IMR-90 (cell line): ENCODE results near the gene HIVEP3.

Experiments
- BHLHE40 ChIP-seq: fragments of 150-350 bp; IDR thresholded peaks from 2 replicates; pipeline ENCODE4 v1.6.1; 2016; ENCODE audit warnings: mild to moderate bottlenecking, low read depth, low read length
- CHD1 ChIP-seq: IDR thresholded peaks from 2 replicates; pipeline ENCODE4 v1.6.1; 2012; ENCODE audit warnings: low read depth, low read length, improper control_type of control experiment
- FOS ChIP-seq: fragments of 150-350 bp; IDR thresholded peaks from 2 replicates; pipeline ENCODE4 v1.6.1; 2016; ENCODE audit warnings: low read depth, low read length
- MAZ ChIP-seq: IDR thresholded peaks from 2 replicates; pipeline ENCODE4 v1.6.1; 2012; ENCODE audit warnings: low read depth, mild to moderate bottlenecking, low read length, improper control_type of control experiment, moderate library complexity, borderline replicate concordance
- POLR2A ChIP-seq: IDR thresholded peaks from 2 replicates; pipeline ENCODE4 v1.6.1; 2012; ENCODE audit warnings: mild to moderate bottlenecking, low read depth, low read length
- RAD21 ChIP-seq: IDR thresholded peaks from 2 replicates; pipeline ENCODE4 v1.6.1; 2012; ENCODE audit warnings: low read length, improper control_type of control experiment
- RFX5 ChIP-seq: IDR thresholded peaks from 2 replicates; pipeline ENCODE4 v1.8.0; 2012; ENCODE audit warnings: low read depth, mild to moderate bottlenecking, low read length, moderate library complexity
- TF ChIP-seq, protein P1 (sequence below): conservative IDR thresholded peaks from 2 replicates; pipeline ENCODE4 v1.5.1; 2012; ENCODE audit warnings: mild to moderate bottlenecking, low read depth, low read length, improper control_type of control experiment

DNA sequence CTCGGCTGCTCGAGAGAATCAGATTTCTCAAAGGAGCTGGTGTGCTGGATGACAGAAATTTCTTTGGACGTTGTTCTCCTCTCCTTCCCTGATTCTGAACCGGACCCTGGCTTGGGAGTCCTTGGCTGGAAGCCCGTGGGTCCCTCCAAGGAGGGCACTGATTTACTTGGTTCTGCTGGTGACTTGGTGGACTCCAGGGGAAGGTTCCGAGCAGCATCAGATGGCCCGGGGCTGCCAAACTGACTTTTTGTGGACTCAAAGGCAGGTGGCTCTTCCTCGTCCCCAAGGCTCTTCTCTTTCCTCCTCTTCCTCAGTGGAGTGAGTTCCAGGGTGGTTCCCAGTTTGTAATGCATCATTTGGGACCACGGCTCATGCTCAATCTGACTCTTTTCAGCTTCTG lies 336.4 kb downstream of the HIVEP3 start:
- TF ChIP-seq, protein P1, sequence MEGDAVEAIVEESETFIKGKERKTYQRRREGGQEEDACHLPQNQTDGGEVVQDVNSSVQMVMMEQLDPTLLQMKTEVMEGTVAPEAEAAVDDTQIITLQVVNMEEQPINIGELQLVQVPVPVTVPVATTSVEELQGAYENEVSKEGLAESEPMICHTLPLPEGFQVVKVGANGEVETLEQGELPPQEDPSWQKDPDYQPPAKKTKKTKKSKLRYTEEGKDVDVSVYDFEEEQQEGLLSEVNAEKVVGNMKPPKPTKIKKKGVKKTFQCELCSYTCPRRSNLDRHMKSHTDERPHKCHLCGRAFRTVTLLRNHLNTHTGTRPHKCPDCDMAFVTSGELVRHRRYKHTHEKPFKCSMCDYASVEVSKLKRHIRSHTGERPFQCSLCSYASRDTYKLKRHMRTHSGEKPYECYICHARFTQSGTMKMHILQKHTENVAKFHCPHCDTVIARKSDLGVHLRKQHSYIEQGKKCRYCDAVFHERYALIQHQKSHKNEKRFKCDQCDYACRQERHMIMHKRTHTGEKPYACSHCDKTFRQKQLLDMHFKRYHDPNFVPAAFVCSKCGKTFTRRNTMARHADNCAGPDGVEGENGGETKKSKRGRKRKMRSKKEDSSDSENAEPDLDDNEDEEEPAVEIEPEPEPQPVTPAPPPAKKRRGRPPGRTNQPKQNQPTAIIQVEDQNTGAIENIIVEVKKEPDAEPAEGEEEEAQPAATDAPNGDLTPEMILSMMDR = no peak
- TF ChIP-seq RFX5 (no peak), POLR2A (no peak), RAD21 (no peak), BHLHE40 (no peak), FOS (no peak), CHD1 (no peak), MAZ (no peak)
